ELR (cell line): Measurements from ENCODE around the gene IL1R2.

Experiments
- DNase-seq: peaks from one replicate; pipeline ENCODE4 v3.0.0-alpha.2; 2015; ENCODE audit warnings: low read depth

IL1R2 gene

GRCh38 chr2:101991721-101992145 lies at the start of gene IL1R2:
Gene IL1R2 (plus strand): TSS chr2:101991960. CDS start chr2:102008576, 16,616 bp downstream.
- DNase-seq: no peak

GRCh38 chr2:101942851-101943250 lies 48.9 kb upstream of the IL1R2 start:
- DNase-seq: no peak

GRCh38 chr2:101946372-101947039 lies 45.3 kb upstream of the IL1R2 start:
- no peak for DNase-seq

GRCh38 chr2:101947374-101947773 lies 44.4 kb upstream of the IL1R2 start:
- no peak for DNase-seq

GRCh38 chr2:101948625-101949155 lies 43.1 kb upstream of the IL1R2 start:
- DNase-seq: no peak

GRCh38 chr2:101949304-101949703 lies 42.5 kb upstream of the IL1R2 start:
- DNase-seq: peak; percentile 34

- DNase-seq: no peak
Measured at GRCh38 chr2:101951296-101951695, 40.5 kb upstream of the IL1R2 start.

- DNase-seq: no peak
Measured at GRCh38 chr2:101952551-101952950, 39.2 kb upstream of the IL1R2 start.

- DNase-seq: no peak
Measured at GRCh38 chr2:101956465-101957438, 35.0 kb upstream of the IL1R2 start.

- DNase-seq: peak; percentile 60
Measured at GRCh38 chr2:101958061-101958460, 33.7 kb upstream of the IL1R2 start.

- DNase-seq: no peak
Measured at GRCh38 chr2:101960819-101961337, 30.9 kb upstream of the IL1R2 start.

GRCh38 chr2:101961338-101962191 lies 30.2 kb upstream of the IL1R2 start:
- no peak for DNase-seq

- DNase-seq: no peak
Measured at GRCh38 chr2:101962309-101962708, 29.5 kb upstream of the IL1R2 start.

- DNase-seq: no peak
Measured at GRCh38 chr2:101963198-101963597, 28.6 kb upstream of the IL1R2 start.

GRCh38 chr2:101967826-101968513 lies 23.8 kb upstream of the IL1R2 start:
- no peak for DNase-seq

- no peak for DNase-seq
Measured at GRCh38 chr2:101969723-101970122, 22.0 kb upstream of the IL1R2 start.

- no peak for DNase-seq
Measured at GRCh38 chr2:101970901-101971300, 20.9 kb upstream of the IL1R2 start.

GRCh38 chr2:101971836-101972235 lies 19.9 kb upstream of the IL1R2 start:
- DNase-seq: no peak

GRCh38 chr2:101972621-101973434 lies 18.9 kb upstream of the IL1R2 start:
- peak; percentile 84 for DNase-seq

GRCh38 chr2:101974663-101975062 lies 17.1 kb upstream of the IL1R2 start:
- DNase-seq: peak; percentile 36
